ENCODE data around the gene PIK3C2B. TPM values are rescaled to one million over a fixed set of nuclear protein-coding genes. Genes with fewer than 3 reads are reported as not detected.

Gene PIK3C2B
- 43.7 and 64.8 TPM in 2 replicates for total RNA-seq

GRCh38 chr1:204494281-204495077, at the start of gene PIK3C2B:
Gene PIK3C2B (minus strand): TSS chr1:204494805. CDS start chr1:204469802, 25,003 bp downstream.

GRCh38 chr1:204516180-204516879, 21.7 kb upstream of the PIK3C2B start, which contains the start of gene MDM4:
Gene MDM4 (plus strand): TSS chr1:204516406. CDS start chr1:204525519, 9,113 bp downstream.

Other genes starting within 250 kb of the PIK3C2B start
- gene PLEKHA6, start 134.9 kb downstream of the PIK3C2B start, total RNA-seq = 22.9 and 24.7 TPM in 2 replicates
- 56.5 and 68.0 TPM in 2 replicates for gene PPP1R15B, start 83.0 kb downstream of the PIK3C2B start, total RNA-seq
- gene MDM4, start 21.6 kb upstream of the PIK3C2B start, total RNA-seq = 25.9 and 36.1 TPM in 2 replicates
- gene LRRN2, start 190.9 kb upstream of the PIK3C2B start, total RNA-seq = 0.22 and 10.2 TPM in 2 replicates

All from placental epithelial cell (primary cell).